Measurements from ENCODE around the gene POLDIP2.

Gene POLDIP2

DNA sequence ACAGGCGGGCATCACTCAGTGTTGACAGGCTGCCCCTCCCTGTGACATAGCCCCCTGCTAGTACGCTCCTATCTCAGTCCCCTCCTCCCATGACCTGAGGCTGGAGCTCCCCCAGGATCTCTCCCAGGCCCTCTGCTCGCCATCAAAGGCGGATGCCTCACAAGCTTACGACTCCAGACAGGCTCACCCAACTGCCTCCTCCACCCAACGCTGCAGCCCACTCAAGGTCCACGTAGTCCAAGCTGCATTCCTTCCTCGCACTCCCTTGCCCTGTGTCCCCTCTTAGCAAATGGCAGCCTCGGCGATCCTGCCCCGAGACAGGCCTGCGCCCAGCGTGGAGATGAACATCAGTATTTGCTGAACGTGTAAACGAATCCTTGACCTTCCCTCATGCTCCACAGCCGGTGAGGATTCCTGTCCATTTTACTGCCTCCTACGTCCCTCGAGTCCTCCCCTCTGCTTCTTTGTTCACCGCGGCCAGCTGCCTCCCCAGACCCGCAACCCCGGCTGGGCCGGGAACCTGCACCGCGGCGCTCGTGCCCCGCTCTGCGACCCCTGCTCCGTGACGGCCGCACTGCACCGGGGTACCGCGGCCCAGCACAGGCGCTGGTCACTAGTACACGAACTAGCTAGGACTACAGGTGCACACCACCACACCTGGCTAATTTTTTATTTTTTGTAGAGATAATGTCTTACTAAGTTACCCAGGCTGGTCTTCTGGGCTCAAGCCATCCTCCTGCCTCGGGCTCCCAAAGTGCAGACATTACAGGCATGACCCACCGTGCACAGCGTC is 39.2 kb downstream of the POLDIP2 start:
- no peak for DNase-seq (ENCODE audit: low read depth in 1 of 2, low spot score in 1 of 2)

DNA sequence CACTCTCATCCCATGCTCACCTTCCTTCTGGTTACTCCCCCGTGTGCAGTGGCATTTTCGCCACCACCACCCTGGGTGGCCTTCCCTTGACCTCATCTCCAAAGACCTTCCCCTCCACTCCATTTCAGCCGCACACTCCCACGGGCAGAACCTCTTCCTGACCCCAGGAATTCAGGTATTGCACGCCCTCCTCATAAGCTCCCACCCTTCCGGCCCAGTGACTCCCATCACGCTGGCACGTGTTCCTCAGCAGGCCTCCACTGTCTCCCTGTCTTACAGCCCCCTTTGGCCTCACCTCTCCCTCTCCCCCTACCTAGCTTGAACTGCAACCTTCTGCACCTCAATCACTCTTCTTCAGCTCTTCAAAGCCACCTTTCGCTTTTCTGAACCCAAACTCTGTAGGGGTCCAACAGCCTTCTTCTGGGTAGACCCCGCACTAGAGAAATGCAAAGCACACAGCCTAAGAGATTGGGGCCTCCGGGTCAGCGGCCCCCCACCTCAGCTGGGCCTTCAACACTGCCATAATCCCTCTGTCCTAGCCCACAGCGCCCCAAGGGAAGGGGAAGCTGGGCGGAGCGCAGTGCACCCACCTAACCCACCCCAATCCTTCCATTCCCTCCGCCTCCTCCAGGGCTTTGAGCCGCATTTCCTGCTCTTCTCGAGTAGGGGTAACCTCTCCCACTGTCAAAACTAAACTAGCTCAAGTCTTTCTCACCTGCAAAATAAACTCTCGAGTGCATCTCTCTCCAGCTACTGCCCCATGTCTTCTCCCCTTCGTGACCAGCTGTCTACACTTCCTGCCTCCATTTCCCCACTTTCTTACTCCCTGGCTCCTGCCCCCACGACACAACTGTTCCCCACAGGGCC is 40.0 kb downstream of the POLDIP2 start:
- no peak for DNase-seq (ENCODE audit: low read depth in 1 of 2, low spot score in 1 of 2)

DNA sequence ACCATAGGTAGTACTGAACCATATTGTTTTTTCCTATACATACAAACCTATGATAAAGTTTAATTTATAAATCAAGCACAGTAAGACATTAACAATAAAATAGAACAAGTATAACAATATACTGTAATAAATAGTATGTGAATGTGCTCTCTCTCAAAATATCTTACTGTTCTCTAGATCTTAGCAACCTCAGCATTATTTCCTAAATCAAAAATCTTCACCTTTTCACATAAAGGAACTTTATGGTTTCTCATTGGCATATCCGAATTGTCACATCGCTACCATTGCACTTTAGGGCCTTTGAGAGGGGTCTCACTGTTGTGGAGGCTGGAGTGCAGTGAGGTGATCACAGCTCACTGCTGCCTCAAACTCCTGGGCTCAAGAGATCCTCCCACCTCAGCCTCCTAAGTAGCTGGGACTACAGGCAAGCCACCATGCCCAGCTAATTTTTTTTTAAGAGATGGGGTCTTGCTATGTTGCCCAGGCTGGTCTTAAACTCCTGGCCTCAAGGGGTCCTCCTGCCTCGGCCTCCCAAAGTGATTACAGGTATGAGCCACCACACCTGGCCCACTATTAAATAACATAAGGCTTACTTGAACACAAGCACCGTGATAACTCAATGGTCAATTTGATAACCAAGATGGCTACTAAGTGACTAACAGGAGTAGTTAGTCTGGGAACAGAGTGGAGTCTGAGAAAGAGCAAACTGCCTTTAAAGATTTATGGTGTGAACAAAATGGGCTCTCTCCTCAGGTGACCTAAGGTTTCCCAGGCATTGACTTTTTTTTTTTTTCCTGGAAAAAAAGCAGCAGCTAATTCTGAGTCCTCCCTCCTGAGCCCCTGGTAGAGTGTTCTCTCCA is 41.3 kb downstream of the POLDIP2 start:
- no peak for DNase-seq (ENCODE audit: low read depth in 1 of 2, low spot score in 1 of 2)

DNA sequence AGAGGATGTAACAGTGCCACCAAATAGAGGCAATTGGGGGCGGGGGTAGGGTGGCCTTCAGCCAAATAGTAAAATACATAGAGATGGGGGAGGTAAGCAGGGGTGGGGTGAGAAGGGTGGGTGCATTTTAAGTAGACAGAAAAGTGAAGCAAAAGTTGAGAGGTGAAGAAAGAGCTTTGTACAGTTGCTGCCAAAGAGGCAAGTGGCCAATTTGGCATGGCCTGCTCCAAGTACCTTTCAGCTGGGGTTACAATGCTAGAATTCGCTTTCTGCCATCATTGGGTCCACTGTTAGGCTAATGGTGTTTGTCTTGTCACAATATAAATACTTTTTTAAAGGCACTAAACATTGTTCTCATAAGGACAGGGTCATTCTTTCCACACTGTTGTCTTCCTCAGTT is 43.5 kb downstream of the POLDIP2 start:
- DNase-seq (ENCODE audit: low read depth in 1 of 2, low spot score in 1 of 2), result no peak

DNA sequence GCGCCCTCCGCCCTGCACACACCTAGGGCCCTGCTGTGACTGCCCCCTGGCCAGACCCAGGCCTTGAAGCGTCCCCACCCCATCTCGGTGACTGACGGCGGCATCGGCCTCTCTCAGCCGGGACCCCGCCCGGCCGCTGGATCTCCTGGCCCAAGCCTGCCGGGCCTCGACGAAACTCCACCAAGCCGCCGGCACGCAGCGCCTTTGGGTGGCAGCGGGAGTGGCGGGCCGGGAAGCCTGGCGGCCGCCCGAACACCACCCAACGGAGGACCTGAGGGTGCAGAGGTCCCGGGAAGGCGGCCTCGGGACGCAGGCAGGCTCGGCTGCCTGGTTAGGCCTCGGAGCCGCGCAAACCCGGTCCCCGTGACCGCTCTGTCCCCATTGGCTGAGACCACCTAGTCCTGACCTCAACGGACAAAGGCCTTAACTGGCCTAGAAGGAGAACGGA is 50.3 kb downstream of the POLDIP2 start:
- DNase-seq (ENCODE audit: low read depth in 1 of 2, low spot score in 1 of 2), result no peak

DNA sequence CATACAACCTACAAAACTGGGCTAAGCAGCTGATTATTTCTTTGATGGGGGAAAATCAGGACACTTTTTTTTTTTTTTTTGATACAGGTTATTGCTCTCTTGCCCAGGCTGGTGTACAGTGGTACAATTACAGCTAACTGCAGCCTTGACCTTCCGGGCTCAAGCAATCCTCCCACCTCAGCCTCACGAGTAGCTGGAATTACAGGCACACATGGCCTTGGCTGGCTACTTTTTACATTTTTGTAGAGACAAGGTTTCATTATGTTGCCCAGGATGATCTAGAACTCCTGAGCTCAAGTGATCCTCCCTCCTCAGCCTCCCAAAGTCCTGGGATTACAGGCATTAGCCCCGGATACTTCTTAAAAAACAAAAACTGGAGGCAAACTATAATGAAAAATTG is 58.9 kb downstream of the POLDIP2 start:
- DNase-seq (ENCODE audit: low read depth in 1 of 2, low spot score in 1 of 2), result no peak

Data from activated CD4-positive, alpha-beta T cell treated with anti-CD3 and anti-CD28 coated beads, Interleukin-2, amount 50 U/mL, for 24 hours (primary cell).